ENCODE results near the gene ZNF146. TPM values are rescaled to one million over a fixed set of nuclear protein-coding genes. Genes with fewer than 3 reads are reported as not detected.
"Not testable (repeated sequence)": the region's sequence is repeated elsewhere in the genome, so short reads cannot be mapped to it uniquely, and the experiment has no call there.

The ZNF146 gene
- total RNA-seq, 2 experiments from 2014 or later, result 82.5 to 86.5 TPM

DNA sequence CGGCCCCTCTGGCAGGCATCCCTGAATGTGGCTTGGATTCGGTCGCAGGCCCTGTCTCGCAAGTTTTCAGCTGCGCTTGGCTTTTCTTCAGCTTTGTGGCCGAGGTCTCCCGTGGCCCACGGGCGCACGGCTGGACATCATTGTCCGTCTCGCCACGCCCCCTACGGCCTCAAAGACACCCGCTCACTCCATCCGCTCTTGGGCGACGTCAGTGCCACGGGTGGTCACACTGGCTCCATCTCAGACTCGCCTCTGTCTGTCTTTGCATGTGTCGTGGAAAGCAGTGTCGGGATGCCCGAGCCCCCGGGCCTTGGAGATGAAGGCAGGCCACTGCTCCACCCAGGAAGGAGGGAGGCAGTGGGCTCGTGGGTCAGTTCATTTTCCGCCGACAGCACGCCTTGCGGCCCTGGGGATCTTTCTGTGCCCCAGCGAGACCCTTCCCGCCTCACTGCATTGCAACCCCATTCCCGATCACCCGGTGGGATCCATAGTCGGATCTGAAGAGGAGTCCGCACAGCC lies 51.0 kb downstream of the ZNF146 start:
- CTCF ChIA-PET, result no interaction called here
- Mint-ChIP-seq H3K27ac (no peak overlapping the region), H3K27me3 (no peaks in the 10 kb centered on the region), H3K9me3 (peaks cover 32% of the 10 kb centered on the region), H3K4me3 (no peak overlapping the region), H3K36me3 (peaks cover 2% of the 10 kb centered on the region), H3K4me1 (ENCODE audit: low read depth) (no peaks in the 10 kb centered on the region)
- no peak for DNase-seq
- POLR2A ChIA-PET, result no interaction called here
- intact Hi-C loops (cut with micrococcal nuclease), result no loop called here

DNA sequence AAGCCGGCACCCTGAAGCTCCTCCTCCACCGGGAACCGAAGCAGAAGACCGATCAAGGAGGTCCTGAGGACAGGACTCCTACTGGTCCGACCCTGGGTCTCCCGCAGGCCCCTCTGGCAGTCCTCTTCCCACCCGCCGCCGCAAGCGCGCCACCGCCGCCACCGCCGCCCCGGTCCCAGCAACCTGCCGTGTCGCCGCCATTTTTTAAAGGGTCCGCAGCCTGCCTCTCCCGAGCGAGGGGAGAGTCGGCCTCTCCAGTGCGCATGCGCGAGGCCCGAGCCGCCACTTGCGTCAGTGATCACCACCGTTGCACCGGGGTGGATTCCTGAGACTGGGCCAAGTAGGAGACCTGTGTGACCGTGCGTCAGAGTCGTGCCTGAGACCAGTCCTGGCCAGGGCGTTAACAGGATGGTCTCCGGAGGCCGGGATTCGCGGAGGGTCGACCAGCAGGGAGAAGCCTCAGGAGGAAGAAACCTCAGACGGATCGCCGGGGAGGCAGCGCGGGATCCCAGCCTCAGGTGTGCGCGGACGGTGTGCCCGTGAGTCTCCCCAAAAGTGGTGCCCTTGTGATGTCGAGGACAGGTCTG lies 51.6 kb downstream of the ZNF146 start:
- peaks cover 2% of the 10 kb centered on the region for H3K36me3 Mint-ChIP-seq
- ChIA-PET POLR2A (no interaction called here), CTCF (no interaction called here)
- peaks cover 32% of the 10 kb centered on the region for H3K9me3 Mint-ChIP-seq
- DNase-seq, result no peak
- intact Hi-C loops (cut with micrococcal nuclease), result no loop called here
- no peaks in the 10 kb centered on the region for H3K4me1 Mint-ChIP-seq (ENCODE audit: low read depth)
- no peak overlapping the region for H3K27ac Mint-ChIP-seq
- H3K27me3 Mint-ChIP-seq, result no peaks in the 10 kb centered on the region
- no peak overlapping the region for H3K4me3 Mint-ChIP-seq

DNA sequence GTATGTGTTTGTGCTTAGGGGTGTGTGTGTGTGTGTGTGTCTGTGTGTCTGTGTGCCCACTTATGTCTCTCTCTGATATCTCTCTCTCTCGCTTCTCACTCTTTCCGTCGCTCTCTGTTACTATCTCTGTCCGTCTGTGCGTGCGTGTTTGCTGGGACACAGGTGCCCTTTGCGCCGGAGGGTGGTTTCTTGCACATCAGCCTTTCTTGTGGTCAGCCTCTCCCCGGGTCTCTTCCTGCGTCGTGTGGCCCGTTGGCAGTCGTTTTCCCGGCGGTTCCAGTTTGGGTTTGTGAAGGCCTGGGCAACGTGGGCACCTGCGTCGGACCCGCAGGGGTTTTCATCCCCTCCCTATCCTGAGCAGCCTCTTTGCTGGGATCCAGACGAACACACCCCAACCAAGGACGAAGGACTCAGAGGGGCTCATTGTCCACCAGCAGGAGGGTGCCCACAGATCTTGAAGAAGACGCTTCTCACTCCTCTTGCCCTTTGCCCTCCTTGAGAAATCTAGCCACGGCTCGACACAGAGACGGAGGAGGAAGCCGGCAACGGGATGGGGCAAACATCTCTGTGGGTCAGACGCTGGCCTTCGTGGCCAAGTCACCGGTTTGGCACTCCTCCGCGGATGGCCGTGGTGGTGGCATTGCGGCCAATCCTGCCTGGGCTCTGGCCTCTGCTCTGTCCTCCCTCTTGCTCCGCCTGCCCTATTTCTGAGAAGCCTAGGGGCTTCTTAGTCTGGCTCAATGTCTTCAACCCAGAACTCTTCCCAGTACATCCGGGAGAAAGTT lies 52.3 kb downstream of the ZNF146 start:
- Mint-ChIP-seq H3K27ac (no peak overlapping the region), H3K4me3 (no peak overlapping the region), H3K27me3 (no peaks in the 10 kb centered on the region), H3K36me3 (peaks cover 2% of the 10 kb centered on the region), H3K9me3 (peaks cover 32% of the 10 kb centered on the region), H3K4me1 (ENCODE audit: low read depth) (no peaks in the 10 kb centered on the region)
- ChIA-PET CTCF (no interaction called here), POLR2A (no interaction called here)
- intact Hi-C loops (cut with micrococcal nuclease), result no loop called here
- no peak for DNase-seq

DNA sequence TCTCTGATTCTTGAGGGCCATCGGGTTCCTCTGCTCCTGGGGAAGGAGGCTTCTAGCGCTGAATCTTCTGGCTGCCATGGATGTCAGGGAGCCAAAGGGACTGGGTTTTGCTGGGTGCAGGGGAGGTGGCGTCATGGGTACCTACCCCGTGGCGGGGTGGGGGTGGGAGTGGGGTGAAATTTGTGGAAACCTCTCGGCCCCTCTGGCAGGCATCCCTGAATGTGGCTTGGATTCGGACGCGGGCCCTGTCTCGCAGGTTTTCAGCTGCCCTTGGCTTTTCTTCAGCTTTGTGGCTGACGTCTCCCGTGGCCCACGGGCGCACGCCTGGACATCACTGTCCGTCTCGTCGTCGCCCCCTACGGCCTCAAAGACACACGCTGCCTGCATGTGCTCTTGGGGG lies 53.2 kb downstream of the ZNF146 start:
- H3K4me1 Mint-ChIP-seq (ENCODE audit: low read depth); POLR2A ChIA-PET; CTCF ChIA-PET; DNase-seq; intact Hi-C loops (cut with micrococcal nuclease); H3K4me3 Mint-ChIP-seq; H3K27ac Mint-ChIP-seq; H3K27me3 Mint-ChIP-seq; H3K36me3 Mint-ChIP-seq: not testable (repeated sequence)
- H3K9me3 Mint-ChIP-seq, result peaks cover 28% of the 10 kb centered on the region

DNA sequence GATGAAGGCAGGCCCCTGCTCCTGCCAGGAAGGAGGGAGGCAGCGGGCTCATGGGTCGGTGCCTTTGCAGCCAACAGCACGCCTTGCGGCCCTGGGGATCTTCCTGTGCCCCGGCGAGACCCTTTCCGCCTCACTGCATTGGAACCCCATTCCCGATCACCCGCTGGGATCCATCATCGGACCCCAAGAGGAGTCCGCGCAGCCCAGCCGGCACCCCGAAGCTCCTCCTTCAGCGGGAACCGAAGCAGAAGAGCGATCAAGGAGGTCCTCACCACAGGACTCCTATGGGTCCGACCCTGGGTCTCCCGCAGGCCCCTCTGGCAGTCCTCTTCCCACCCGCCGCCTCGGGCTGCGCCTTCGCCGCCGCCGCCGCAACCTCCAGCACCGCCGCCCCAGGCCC lies 53.7 kb downstream of the ZNF146 start:
- peaks cover 26% of the 10 kb centered on the region for H3K9me3 Mint-ChIP-seq
- H3K4me3 Mint-ChIP-seq; DNase-seq; H3K27ac Mint-ChIP-seq; intact Hi-C loops (cut with micrococcal nuclease); H3K36me3 Mint-ChIP-seq; H3K4me1 Mint-ChIP-seq (ENCODE audit: low read depth); POLR2A ChIA-PET; H3K27me3 Mint-ChIP-seq; CTCF ChIA-PET: not testable (repeated sequence)

DNA sequence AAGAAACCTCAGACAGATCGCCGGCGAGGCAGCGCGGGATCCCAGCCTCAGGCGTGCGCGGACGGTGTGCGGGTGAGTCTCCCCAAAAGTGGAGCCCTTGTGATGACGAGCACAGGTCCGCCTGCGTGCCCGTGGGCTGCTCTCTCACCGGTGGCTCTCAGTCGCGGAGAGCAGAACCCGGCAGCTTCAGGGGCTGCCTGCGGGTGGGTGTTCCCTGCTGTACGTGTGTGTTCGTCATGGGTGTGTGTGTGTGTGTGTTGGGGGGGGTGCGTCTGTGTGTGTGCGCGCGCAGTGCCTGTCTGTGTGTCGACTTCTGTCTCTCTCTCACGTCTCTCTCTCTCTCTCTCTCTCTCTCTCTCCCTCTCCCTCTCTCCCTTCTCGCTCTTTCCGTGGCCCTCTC lies 54.4 kb downstream of the ZNF146 start:
- DNase-seq; H3K4me1 Mint-ChIP-seq (ENCODE audit: low read depth); H3K4me3 Mint-ChIP-seq; H3K27me3 Mint-ChIP-seq; intact Hi-C loops (cut with micrococcal nuclease); POLR2A ChIA-PET; CTCF ChIA-PET; H3K36me3 Mint-ChIP-seq; H3K27ac Mint-ChIP-seq: not testable (repeated sequence)
- peaks cover 22% of the 10 kb centered on the region for H3K9me3 Mint-ChIP-seq

Other genes with a start within 250 kb of the ZNF146 start
- 10 to 100 TPM; 15.8 to 18.9 TPM for gene SDHAF1, start 219.9 kb upstream of the ZNF146 start, total RNA-seq
- 1 to 10 TPM; 2.0 to 2.9 TPM for gene SYNE4, start 206.3 kb upstream of the ZNF146 start, total RNA-seq
- gene ALKBH6, start 200.9 kb upstream of the ZNF146 start, total RNA-seq, result 10 to 100 TPM; 40.9 to 44.7 TPM
- gene CLIP3, start 182.2 kb upstream of the ZNF146 start, total RNA-seq, result under 1 TPM; 0.12 to 0.44 TPM
- 1 to 10 TPM; 2.1 to 2.2 TPM for gene THAP8, start 160.8 kb upstream of the ZNF146 start, total RNA-seq
- 10 to 100 TPM; 16.8 to 17.7 TPM for gene WDR62, start 160.2 kb upstream of the ZNF146 start, total RNA-seq
- gene OVOL3, start 104.0 kb upstream of the ZNF146 start, total RNA-seq, result not detected
- gene POLR2I, start 100.2 kb upstream of the ZNF146 start, total RNA-seq, result 10 to 100 TPM; 84.1 to 84.8 TPM
- gene TBCB, start 99.6 kb upstream of the ZNF146 start, total RNA-seq, result 100 to 1,000 TPM; 134 to 137 TPM
- gene CAPNS1, start 75.0 kb upstream of the ZNF146 start, total RNA-seq, result 100 to 1,000 TPM; 430 to 447 TPM
- gene COX7A1, start 62.7 kb upstream of the ZNF146 start, total RNA-seq, result not detected
- gene ZNF565, start 441 bp upstream of the ZNF146 start, total RNA-seq, result 1 to 10 TPM; 2.2 to 2.3 TPM
- gene ZFP14, start 164.1 kb downstream of the ZNF146 start, total RNA-seq, result 1 to 10 TPM; 1.6 to 2.3 TPM
- 1 to 10 TPM; 3.7 to 3.9 TPM for gene ZFP82, start 203.5 kb downstream of the ZNF146 start, total RNA-seq

Data from activated CD4-positive, alpha-beta memory T cell treated with anti-CD3 and anti-CD28 coated beads for 36 hours (primary cell).